ENCODE results near the gene LGALSL.

DNA sequence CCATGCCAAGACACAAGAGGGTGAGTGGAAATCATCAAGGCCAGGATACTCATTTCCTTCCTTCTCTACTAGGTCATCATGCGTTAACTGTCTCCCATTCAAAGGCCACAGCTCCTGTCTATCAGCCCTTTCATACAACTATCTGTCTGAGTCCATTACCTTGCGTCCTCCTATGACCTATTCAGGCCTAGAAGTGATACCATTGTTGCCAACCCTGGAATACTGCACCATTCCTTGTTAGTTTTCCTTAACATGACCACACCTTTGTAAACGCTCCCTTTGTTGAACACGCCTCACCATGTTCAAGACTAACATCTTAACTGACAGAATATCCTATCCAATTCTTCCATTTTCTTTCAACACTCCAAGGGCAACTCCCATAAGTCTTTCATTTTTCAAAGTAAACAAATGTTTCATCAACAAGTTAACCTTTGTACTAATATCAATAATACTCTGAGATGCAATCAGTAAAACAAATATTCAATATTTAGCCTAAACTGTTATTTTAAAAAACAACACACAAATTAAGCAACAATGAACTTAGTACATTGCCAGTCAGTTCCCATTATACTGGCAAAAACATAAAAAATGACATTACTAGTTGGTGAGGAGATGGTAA lies 19.8 kb upstream of the LGALSL start:
- TF ChIP-seq RAD21 (IDR thresholded peaks at IDR 0.05; ENCODE audit: low read depth), result no peak
- TF ChIP-seq REST (IDR thresholded peaks at IDR 0.05; ENCODE audit: low read depth), result no peak
- TF ChIP-seq TAF1 (IDR thresholded peaks at IDR 0.05; ENCODE audit: low read depth), result no peak

Data from Ishikawa (cell line).